GM21619 (cell line): ENCODE results near the gene ASF1B.
A peak's percentile ranks its signal among the peaks of the same experiment; 100 is the strongest.

Experiments
- ATAC-seq: cut with Tn5 transposase; IDR thresholded peaks from one replicate; pipeline ENCODE4 v1.9.1; 2021; ENCODE audit not compliant: unreplicated experiment

ASF1B gene

GRCh38 chr19:14138576-14139265 is 2.3 kb upstream of the ASF1B start:
- ATAC-seq, result no peak

- peak; percentile 1 for ATAC-seq
Observed at GRCh38 chr19:14135985-14136508, 342 bp downstream of the ASF1B start.

- no peak for ATAC-seq
Observed at GRCh38 chr19:14135355-14135754, 1.0 kb downstream of the ASF1B start.

GRCh38 chr19:14127929-14128509 is 8.4 kb downstream of the ASF1B start:
- no peak for ATAC-seq

GRCh38 chr19:14127176-14127575 is 9.2 kb downstream of the ASF1B start:
- ATAC-seq, result no peak

GRCh38 chr19:14122924-14123323 is 13.5 kb downstream of the ASF1B start:
- ATAC-seq, result no peak

- no peak for ATAC-seq
Observed at GRCh38 chr19:14120497-14120780, 15.9 kb downstream of the ASF1B start.

GRCh38 chr19:14119644-14120496 is 16.5 kb downstream of the ASF1B start:
- ATAC-seq, result no peak

- no peak for ATAC-seq
Observed at GRCh38 chr19:14119146-14119545, 17.2 kb downstream of the ASF1B start.

GRCh38 chr19:14118165-14119051 is 18.0 kb downstream of the ASF1B start:
- ATAC-seq, result no peak

GRCh38 chr19:14117668-14118164 is 18.7 kb downstream of the ASF1B start, which contains the start of gene PRKACA:
Gene PRKACA (minus strand): TSS chr19:14117762. CDS start chr19:14117547, 215 bp downstream.
- ATAC-seq, result peak; percentile 86

- peak; percentile 4 for ATAC-seq
Observed at GRCh38 chr19:14116918-14117578, 19.3 kb downstream of the ASF1B start.

- no peak for ATAC-seq
Observed at GRCh38 chr19:14116525-14116917, 19.9 kb downstream of the ASF1B start.

GRCh38 chr19:14115756-14116155 is 20.6 kb downstream of the ASF1B start:
- ATAC-seq, result no peak

- no peak for ATAC-seq
Observed at GRCh38 chr19:14114854-14115253, 21.5 kb downstream of the ASF1B start.

- ATAC-seq, result no peak
Observed at GRCh38 chr19:14114439-14114838, 21.9 kb downstream of the ASF1B start.

GRCh38 chr19:14113762-14114414 is 22.5 kb downstream of the ASF1B start:
- ATAC-seq, result no peak

- no peak for ATAC-seq
Observed at GRCh38 chr19:14112809-14113385, 23.5 kb downstream of the ASF1B start.
